Dermis microvascular lymphatic vessel endothelial cell (primary cell): ENCODE measurements around the gene SEC62. TPM values are rescaled to one million over a fixed set of nuclear protein-coding genes. Genes with fewer than 3 reads are reported as not detected.

Experiments used
- DNase-seq, 2 donors: peaks; one replicate each; pipeline versions ENCODE4 v3.0.0 to v3.0.0-alpha.2; 2010; ENCODE audit warnings: low read depth in 2 of 2
- total RNA-seq: library from RNA; depleted of rRNA; stranded (reverse); fragments of >200 nt; gene quantifications from 2 replicates; pipeline ENCODE4 v1.2.1, GENCODE V29; 2014

SEC62 gene
- total RNA-seq, 1 donor from 2014 or later: 20.8 TPM

- peak; percentile 6 to 70 for DNase-seq
Measured at GRCh38 chr3:169966951-169967915, 626 bp downstream of the SEC62 start.

- DNase-seq: no peak
Measured at GRCh38 chr3:169968224-169968885, 1.7 kb downstream of the SEC62 start.

GRCh38 chr3:169969174-169970095, 2.8 kb downstream of the SEC62 start:
- DNase-seq: no peak

GRCh38 chr3:169970847-169971246, 4.2 kb downstream of the SEC62 start:
- DNase-seq: no peak

- DNase-seq: no peak
Measured at GRCh38 chr3:169971522-169971921, 4.9 kb downstream of the SEC62 start.

- peak in 1 of 2 donors; percentile 3 for DNase-seq
Measured at GRCh38 chr3:169980055-169980454, 13.4 kb downstream of the SEC62 start.

- DNase-seq: peak in 1 of 2 donors; percentile 61
Measured at GRCh38 chr3:169984292-169984691, 17.7 kb downstream of the SEC62 start.

- no peak for DNase-seq
Measured at GRCh38 chr3:169990431-169990830, 23.8 kb downstream of the SEC62 start.

- no peak for DNase-seq
Measured at GRCh38 chr3:169992156-169992555, 25.5 kb downstream of the SEC62 start.

- DNase-seq: no peak
Measured at GRCh38 chr3:169992781-169993180, 26.2 kb downstream of the SEC62 start.

GRCh38 chr3:169993761-169994160, 27.2 kb downstream of the SEC62 start:
- DNase-seq: no peak

GRCh38 chr3:169996063-169996462, 29.5 kb downstream of the SEC62 start:
- DNase-seq: no peak

- DNase-seq: no peak
Measured at GRCh38 chr3:169998668-169999131, 32.1 kb downstream of the SEC62 start.

GRCh38 chr3:169999433-169999832, 32.8 kb downstream of the SEC62 start:
- DNase-seq: no peak

GRCh38 chr3:170000051-170000450, 33.4 kb downstream of the SEC62 start:
- no peak for DNase-seq

GRCh38 chr3:170002231-170002630, 35.6 kb downstream of the SEC62 start:
- peak in 1 of 2 donors; percentile 49 for DNase-seq

GRCh38 chr3:170002879-170003278, 36.3 kb downstream of the SEC62 start:
- DNase-seq: peak in 1 of 2 donors; percentile 45

- peak in 1 of 2 donors; percentile 36 for DNase-seq
Measured at GRCh38 chr3:170003881-170004356, 37.3 kb downstream of the SEC62 start.

GRCh38 chr3:170007031-170007663, 40.5 kb downstream of the SEC62 start:
- peak in 1 of 2 donors; percentile 25 for DNase-seq

GRCh38 chr3:170010498-170010897, 43.9 kb downstream of the SEC62 start:
- DNase-seq: no peak
